B cell (primary cell): ENCODE measurements around the gene SERPINB6. TPM values are rescaled to one million over a fixed set of nuclear protein-coding genes. Genes with fewer than 3 reads are reported as not detected.

Source experiments
- ATAC-seq: fragments of 200-7000 bp; cut with Tn5 transposase; one replicate; pipeline ENCODE4 v1.10.0; 2021; ENCODE audit warnings: low read depth, mild to moderate bottlenecking, moderate number of reproducible peaks, moderate library complexity
- CTCF ChIA-PET: fragments of 350-600 bp; sonication (Branson Sonifier 250); formaldehyde crosslinking; loops from one replicate; lab custom pipeline; 2021; ENCODE audit warnings: antibody characterized with exemption, inconsistent platforms; lab: Charles Lee
- POLR2A ChIA-PET: fragments of 350-600 bp; sonication (Branson Sonifier 250); formaldehyde crosslinking; loops from one replicate; lab custom pipeline; 2021; ENCODE audit warnings: antibody characterized with exemption; lab: Charles Lee
- DNase-seq: peaks from one replicate; pipeline ENCODE4 v3.0.0; 2013
- H2AFZ ChIP-seq: 2 replicates; pipeline ENCODE4 v1.6.1; 2012; ENCODE audit warnings: mild to moderate bottlenecking, low read depth, low read length; ENCODE audit not compliant: insufficient read depth, poor library complexity, severe bottlenecking
- H3K27ac ChIP-seq, 2 donors: 1 replicate in 1 of 2; 2 replicates in 1 of 2; pipeline ENCODE4 v1.5.1; 2012 to 2013; ENCODE audit warnings: low read length in 2 of 2, mild to moderate bottlenecking in 2 of 2, moderate library complexity in 1 of 2
- H3K27me3 ChIP-seq, 4 experiments: fragments of 200-600 bp in 1 of 4; sonication (generic) in 1 of 4; replicated peaks in 1 of 4; 1 replicate in 2 of 4; 2 replicates in 2 of 4; pipeline versions ENCODE4 v1.6.1 to v1.7.0; 2013 to 2016; ENCODE audit warnings: low read length in 3 of 4, mild to moderate bottlenecking in 2 of 4, mixed read lengths in 1 of 4, moderate library complexity in 1 of 4; ENCODE audit not compliant: insufficient read depth in 4 of 4, control insufficient read depth in 3 of 4; ENCODE audit errors: control extremely low read depth in 1 of 4
- H3K36me3 ChIP-seq, 2 experiments: replicated peaks in 1 of 2; 1 replicate in 1 of 2; 2 replicates in 1 of 2; pipeline versions ENCODE4 v1.6.1 to v1.7.1; 2013; ENCODE audit warnings: low read length in 1 of 2; ENCODE audit not compliant: insufficient read depth in 2 of 2, control insufficient read depth in 1 of 2; ENCODE audit errors: control extremely low read depth in 1 of 2, extremely low read depth in 1 of 2
- H3K4me1 ChIP-seq, 2 donors: fragments of 200-600 bp in 1 of 2; sonication (generic) in 1 of 2; 1 replicate in 1 of 2; 2 replicates in 1 of 2; pipeline versions ENCODE4 v1.5.1 to v1.6.1; 2013 to 2017; ENCODE audit warnings: low read length in 2 of 2; ENCODE audit not compliant: control insufficient read depth in 2 of 2, insufficient read depth in 2 of 2
- H3K4me2 ChIP-seq: replicated peaks from 2 replicates; pipeline ENCODE3; 2012; ENCODE audit warnings: mild to moderate bottlenecking, low read depth, low read length; ENCODE audit not compliant: poor library complexity, severe bottlenecking
- H3K4me3 ChIP-seq, 5 experiments: fragments of 200-600 bp in 1 of 5; sonication (generic) in 1 of 5; 1 replicate in 3 of 5; 2 replicates in 2 of 5; pipeline versions ENCODE4 v1.5.1 to v1.7.0; 2011 to 2016; ENCODE audit warnings: low read length in 4 of 5, mild to moderate bottlenecking in 4 of 5, low read depth in 2 of 5, control low read depth in 1 of 5, moderate library complexity in 1 of 5; ENCODE audit not compliant: insufficient read depth in 1 of 5; ENCODE audit errors: control extremely low read depth in 1 of 5, extremely low read depth in 1 of 5
- H3K79me2 ChIP-seq: fragments of 200-600 bp; sonication (generic); one replicate; pipeline ENCODE4 v1.6.0; 2016; ENCODE audit warnings: low read length; ENCODE audit not compliant: control insufficient read depth, insufficient read depth
- H3K9ac ChIP-seq: fragments of 200-600 bp; sonication (generic); 2 replicates; pipeline ENCODE4 v1.6.1; 2017; ENCODE audit warnings: mild to moderate bottlenecking, low read length, moderate library complexity
- H3K9me3 ChIP-seq, 3 donors: one replicate each; pipeline versions ENCODE4 v1.6.1 to v1.7.1; 2013; ENCODE audit warnings: low read length in 2 of 3; ENCODE audit not compliant: control insufficient read depth in 2 of 3, insufficient read depth in 1 of 3; ENCODE audit errors: control extremely low read depth in 1 of 3
- H4K20me1 ChIP-seq: 2 replicates; pipeline ENCODE4 v1.6.0; 2012; ENCODE audit warnings: mild to moderate bottlenecking, low read length; ENCODE audit not compliant: insufficient read depth, control insufficient read depth, poor library complexity, severe bottlenecking
- H3K27ac Mint-ChIP-seq: one replicate; pipeline ENCODE4 v1.8.0; 2021; ENCODE audit warnings: mixed read lengths
- H3K27me3 Mint-ChIP-seq: one replicate; pipeline ENCODE4 v1.8.0; 2021; ENCODE audit warnings: mixed read lengths
- H3K4me1 Mint-ChIP-seq: one replicate; pipeline ENCODE4 v1.8.0; 2021; ENCODE audit warnings: mixed read lengths
- H3K4me3 Mint-ChIP-seq: one replicate; pipeline ENCODE4 v1.8.0; 2021; ENCODE audit warnings: mixed read lengths
- H3K9me3 Mint-ChIP-seq: one replicate; pipeline ENCODE4 v1.8.0; 2022; ENCODE audit warnings: mixed read lengths; ENCODE audit not compliant: insufficient read depth
- CTCF ChIP-seq: fragments of 200-600 bp; IDR thresholded peaks from one replicate; pipeline ENCODE4 v1.8.0; 2022; ENCODE audit warnings: antibody characterized with exemption, mild to moderate bottlenecking
- EZH2 ChIP-seq: IDR thresholded peaks from 2 replicates; pipeline ENCODE4 v1.6.1; 2012; ENCODE audit warnings: borderline replicate concordance, low read depth, mild to moderate bottlenecking, moderate library complexity, low read length; ENCODE audit not compliant: insufficient read depth, poor library complexity, severe bottlenecking
- WGBS: methylation state at CpG from one replicate; pipeline ENCODE4 v1.1.5; 2013; ENCODE audit warnings: missing lambda C conversion rate; ENCODE audit not compliant: insufficient coverage; 5-methylcytosine and 5-hydroxymethylcytosine counted together
- intact Hi-C: fragments of 100-400 bp; cut with micrococcal nuclease; formaldehyde crosslinking; loops from one replicate; pipeline ENCODE4 v1.10.0; 2022
- polyA plus RNA-seq: library from polyadenylated mRNA; depleted of rRNA; stranded (reverse); fragments of >200 nt; gene quantifications from 2 replicates; pipeline ENCODE4 v1.2.3, GENCODE V29; 2012
- total RNA-seq, 2 donors: library from RNA; stranded (reverse); fragments of 120-200 nt in 1 of 2; gene quantifications; 1 replicate in 1 of 2; 2 replicates in 1 of 2; pipeline versions ENCODE4 v1.2.3 to v1.2.4, GENCODE V29; 2013 to 2022

SERPINB6 gene
- total and polyA plus RNA-seq, 2 donors (not counting 1 experiment from before 2014, with no cell fraction given) = 35.2 to 58.5 TPM

- Mint-ChIP-seq H3K9me3 (peaks cover 4% of the 10 kb centered on the region), H3K4me3 (peak overlapping the region; percentile 86), H3K4me1 (peaks cover 70% of the 10 kb centered on the region), H3K27ac (peak overlapping the region; percentile 93), H3K27me3 (no peaks in the 10 kb centered on the region)
- peak overlapping the region; percentile 56 for H3K4me2 ChIP-seq
- TF ChIP-seq EZH2 = no peak
- TF ChIP-seq CTCF = no peak
- H3K27ac ChIP-seq = peak overlapping the region; percentile 31 to 68
- H3K9ac ChIP-seq = peak overlapping the region; percentile 38
- peak; percentile 59 for ATAC-seq
- DNase-seq = peak; percentile 72
- no peaks in the 10 kb centered on the region for H4K20me1 ChIP-seq
- ChIA-PET CTCF (interaction anchor here (0.8 to 6.1 kb wide), 19 partner anchors 8 to 311 kb away, joined by 3 to 37 read pairs (median 4); no protein-coding TSS in a partner anchor), POLR2A (interaction anchor here (0.8 to 1.7 kb wide), 4 partner anchors 31 to 99 kb away, joined by 3 to 11 read pairs (median 6); partner anchors contain the start of genes SERPINB1 and SERPINB6)
- peaks cover 0 to 20% (median 0%) of the 10 kb centered on the region in 3 donors for H3K9me3 ChIP-seq
- H3K36me3 ChIP-seq = no peaks in the 10 kb centered on the region
- H3K79me2 ChIP-seq = no peaks in the 10 kb centered on the region
- no peaks in the 10 kb centered on the region for H3K27me3 ChIP-seq
- peaks cover 45 to 62% of the 10 kb centered on the region in 2 donors for H3K4me1 ChIP-seq
- H3K4me3 ChIP-seq = peak overlapping the region in 4 of 5 experiments; percentile 5 to 55 (median 42)
- intact Hi-C loops = loop anchor here (2.0 to 5.0 kb wide), 3 partner anchors 31 to 112 kb away; partner anchors contain the start of gene SERPINB6
- peak overlapping the region; percentile 52 for H2AFZ ChIP-seq
- WGBS = 45% methylated on average over 24 of the region's 26 CpGs
Observed at GRCh38 chr6:2940010-2940850, 31.1 kb downstream of the SERPINB6 start.
